Bronchial epithelial cell (primary cell): ENCODE results near the gene ASPG. TPM values are rescaled to one million over a fixed set of nuclear protein-coding genes. Genes with fewer than 3 reads are reported as not detected.
A peak's percentile ranks its signal among the peaks of the same experiment; 100 is the strongest.

ENCODE experiments used
- DNase-seq: peaks from one replicate; pipeline ENCODE4 v3.0.0-alpha.2; 2010; ENCODE audit warnings: low read depth
- FAIRE-seq: peaks from 2 replicates; lab custom pipeline; 2011; peaks lifted over from hg19 to GRCh38; lab: Jason Lieb, UNC
- H3K27me3 ChIP-seq: 2 replicates; pipeline ENCODE4 v1.5.1; 2011; ENCODE audit warnings: low read length; ENCODE audit not compliant: control insufficient read depth, insufficient read depth
- H3K36me3 ChIP-seq: 2 replicates; pipeline ENCODE4 v1.5.1; 2011; ENCODE audit warnings: low read length; ENCODE audit not compliant: control insufficient read depth, insufficient read depth
- H3K4me3 ChIP-seq: 2 replicates; pipeline ENCODE4 v1.5.1; 2011; ENCODE audit warnings: mild to moderate bottlenecking, low read depth, low read length, control low read depth
- CTCF ChIP-seq: IDR thresholded peaks from 2 replicates; pipeline ENCODE4 v1.5.1; 2011; ENCODE audit warnings: mild to moderate bottlenecking, moderate library complexity, low read length, control low read depth, inconsistent platforms; ENCODE audit not compliant: insufficient read depth, severe bottlenecking
- total RNA-seq: library from RNA; depleted of rRNA; stranded (reverse); fragments of >200 nt; gene quantifications from 2 replicates; pipeline ENCODE4 v1.2.1, GENCODE V29; 2014

Gene ASPG
- total RNA-seq, 1 donor from 2014 or later: 0.53 TPM

- DNase-seq (no peak), FAIRE-seq (peak; percentile 58)
- Histone ChIP-seq H3K36me3 (no peaks in the 10 kb centered on the region), H3K4me3 (no peak overlapping the region), H3K27me3 (no peaks in the 10 kb centered on the region)
- no peak for TF ChIP-seq CTCF
These were observed 35.8 kb upstream of the ASPG start for GRCh38 chr14:104049576-104050240.

DNA sequence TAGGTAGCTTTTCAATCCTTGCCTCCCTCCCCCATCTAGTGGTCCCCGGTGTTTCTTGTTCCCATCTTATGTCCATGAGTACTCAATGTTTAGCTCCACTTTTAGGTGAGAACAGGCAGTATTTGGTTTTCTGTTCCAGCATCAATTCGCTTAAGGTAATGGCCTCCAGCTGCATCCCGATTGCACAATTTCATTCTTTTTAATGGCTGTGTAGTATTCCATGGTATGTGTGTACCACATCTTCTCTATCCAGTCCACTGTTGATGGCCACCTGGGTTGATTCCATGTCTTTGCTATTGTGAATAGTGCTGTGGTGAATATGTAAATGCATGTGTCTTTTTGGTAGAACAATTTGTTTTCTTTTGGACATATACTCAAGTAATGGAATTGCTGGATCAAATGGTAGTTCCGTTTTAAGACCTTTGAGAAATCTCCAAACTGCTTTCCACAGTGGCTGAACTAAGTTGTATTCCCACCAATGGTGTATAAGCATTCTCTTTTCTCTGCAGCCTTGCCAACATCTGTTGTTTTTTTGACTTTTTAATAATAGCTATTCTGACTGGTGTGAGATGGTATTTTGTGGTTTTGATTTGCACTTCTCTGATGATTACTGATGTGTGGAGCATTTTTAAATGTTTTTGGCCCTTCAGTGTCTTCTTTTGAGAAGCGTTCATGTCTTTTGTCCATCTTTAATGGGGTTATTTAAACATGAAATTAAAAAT is 34.2 kb upstream of the ASPG start:
- no peak for TF ChIP-seq CTCF
- no peak for FAIRE-seq
- no peaks in the 10 kb centered on the region for H3K27me3 ChIP-seq
- DNase-seq: no peak
- no peaks in the 10 kb centered on the region for H3K36me3 ChIP-seq
- H3K4me3 ChIP-seq: no peak overlapping the region

DNA sequence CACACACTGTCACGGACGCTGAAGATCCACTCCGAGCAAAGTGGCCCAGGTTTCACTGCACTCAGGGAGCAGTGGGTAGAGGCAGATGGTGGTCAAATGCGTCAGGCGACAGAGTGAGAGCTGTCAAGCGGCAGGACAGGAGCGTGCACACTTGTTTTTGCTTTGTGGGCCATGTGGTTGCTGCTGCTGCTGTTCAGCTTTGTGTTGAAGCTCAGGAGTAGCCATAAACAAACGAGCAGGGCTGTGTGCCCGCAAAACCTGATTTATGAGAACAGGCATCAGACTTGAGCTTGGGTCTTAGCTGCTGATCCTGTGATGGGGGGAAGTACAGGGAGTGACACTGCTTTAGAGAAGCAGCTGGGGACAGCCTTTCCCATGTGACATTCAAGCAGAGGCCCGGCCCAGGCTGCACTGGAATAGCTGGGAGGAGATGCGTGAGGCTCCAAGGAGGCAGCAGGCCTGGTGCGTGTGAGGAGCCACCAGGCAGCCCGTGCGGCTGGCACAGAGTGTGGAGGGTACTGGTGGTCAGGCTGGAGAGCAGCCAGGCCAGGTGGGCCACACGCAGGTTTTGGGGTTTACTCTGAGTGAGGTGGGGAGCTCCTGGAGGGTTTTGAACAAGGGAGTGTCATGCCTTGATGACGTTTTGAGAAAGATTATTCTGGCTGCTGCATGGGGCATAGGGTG is 31.1 kb upstream of the ASPG start:
- DNase-seq (no peak), FAIRE-seq (no peak)
- H3K27me3 ChIP-seq: no peaks in the 10 kb centered on the region

GRCh38 chr14:104062281-104062680 is 23.2 kb upstream of the ASPG start:
- DNase-seq (no peak), FAIRE-seq (no peak)
- TF ChIP-seq CTCF: no peak
- Histone ChIP-seq H3K4me3 (no peak overlapping the region), H3K36me3 (no peaks in the 10 kb centered on the region), H3K27me3 (no peaks in the 10 kb centered on the region)

More for the DNA sequence above, 31.1 kb upstream of the ASPG start:
- Histone ChIP-seq H3K36me3 (no peaks in the 10 kb centered on the region), H3K4me3 (no peak overlapping the region)
- TF ChIP-seq CTCF: no peak

GRCh38 chr14:104064003-104064402 is 21.5 kb upstream of the ASPG start:
- Histone ChIP-seq H3K36me3 (no peaks in the 10 kb centered on the region), H3K4me3 (no peak overlapping the region), H3K27me3 (no peaks in the 10 kb centered on the region)
- DNase-seq: no peak
- no peak for FAIRE-seq
- no peak for TF ChIP-seq CTCF
